Left ventricle myocardium superior (tissue), 1 donor: ENCODE data around the gene PTPN4. TPM values are rescaled to one million over a fixed set of nuclear protein-coding genes. Genes with fewer than 3 reads are reported as not detected.

Experiments used
- ATAC-seq: fragments of 200-7000 bp; cut with Tn5 transposase; one replicate; pipeline ENCODE4 v1.9.1; 2020; ENCODE audit warnings: mild to moderate bottlenecking, moderate library complexity
- DNase-seq: peaks from one replicate; pipeline ENCODE4 v3.0.0-alpha.2; 2020
- intact Hi-C: fragments of 100-400 bp; cut with micrococcal nuclease; formaldehyde crosslinking; loops from one replicate; pipeline ENCODE4 v1.11.0; 2022
- total RNA-seq: library from RNA; stranded (reverse); fragmentation: NEBNext Ultra II Directional; extraction: Animal tissue kit (Norgen Biotek cat#: 25700); gene quantifications from one replicate; pipeline ENCODE4 v1.2.1, GENCODE V29; 2021
- donor health status: DM: no; HTN: yes; CAD: no; lungs with severe emphysema.

PTPN4 gene
- total RNA-seq, 1 donor from 2014 or later = 41.1 TPM

DNA sequence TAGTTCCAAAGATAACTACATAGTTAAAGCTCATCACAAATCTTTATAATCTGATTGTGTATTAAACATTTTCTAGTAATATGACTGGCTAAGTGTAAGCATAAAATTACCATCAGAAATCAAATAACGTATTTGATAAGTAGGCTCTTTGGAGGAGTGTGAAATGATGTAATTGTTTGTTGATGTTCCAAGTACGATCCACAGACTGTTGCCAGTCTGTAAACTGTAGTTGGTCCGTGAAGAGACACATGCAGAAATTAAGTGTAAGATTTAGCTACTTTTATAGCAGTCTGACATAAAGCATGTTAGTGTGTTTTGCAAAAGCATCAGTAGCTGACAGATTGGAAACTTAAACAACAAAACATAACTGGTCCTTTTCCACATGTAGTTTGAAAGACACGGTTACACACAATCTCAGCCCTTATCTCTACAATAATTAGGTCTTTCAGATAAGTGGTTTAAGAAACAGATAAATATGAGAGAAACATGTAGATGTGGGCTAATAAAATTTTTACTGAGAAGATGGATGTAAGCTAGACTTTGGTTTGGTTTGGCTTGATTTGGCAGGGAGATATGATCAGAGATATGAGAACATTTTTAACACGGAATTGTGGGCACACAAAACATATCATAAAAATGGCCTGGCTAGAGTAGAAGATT lies 138.1 kb downstream of the PTPN4 start:
- DNase-seq (no peak), ATAC-seq (no peak)
- intact Hi-C loops = no loop called here

DNA sequence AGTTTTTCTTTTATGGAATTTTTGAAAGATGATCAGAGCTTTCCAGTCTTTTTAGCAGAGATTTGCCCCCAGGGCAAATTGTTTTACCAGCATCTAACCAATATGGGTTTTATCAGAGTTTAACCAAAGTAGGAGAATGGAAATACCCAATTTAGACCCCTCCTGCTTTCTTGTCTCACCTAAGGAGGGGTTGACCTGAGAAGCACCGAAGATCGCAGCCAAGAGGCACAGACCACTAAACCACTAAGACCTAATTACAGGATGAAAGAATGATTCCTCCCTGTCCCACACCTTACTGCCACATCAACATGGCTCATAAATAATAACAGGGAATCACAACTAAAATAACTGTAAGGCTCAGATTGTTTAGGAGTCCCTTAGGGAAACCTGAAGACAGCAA lies 141.3 kb downstream of the PTPN4 start:
- intact Hi-C loops = no loop called here
- no peak for ATAC-seq

DNA sequence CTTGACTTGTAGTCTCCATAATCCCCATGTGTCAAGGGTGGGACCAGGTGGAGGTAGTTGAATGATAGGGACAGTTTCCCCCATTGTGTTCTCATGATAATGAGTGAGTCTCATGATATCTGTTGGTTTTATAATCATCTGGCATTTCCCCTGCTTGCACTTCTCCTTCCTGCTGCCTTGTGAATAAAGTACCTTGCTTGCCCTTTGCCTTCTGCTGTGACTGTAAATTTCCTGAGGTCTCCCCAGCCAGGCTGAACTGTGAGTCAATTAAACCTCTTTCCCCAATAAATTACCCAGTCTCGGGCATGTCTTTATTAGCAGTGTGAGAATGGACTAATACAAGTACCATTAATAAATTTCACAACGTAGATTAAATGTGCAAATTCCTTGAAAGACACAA lies 150.8 kb downstream of the PTPN4 start:
- intact Hi-C loops = no loop called here
- ATAC-seq = no peak
- DNase-seq = no peak

More for the DNA sequence above, 141.3 kb downstream of the PTPN4 start:
- no peak for DNase-seq

DNA sequence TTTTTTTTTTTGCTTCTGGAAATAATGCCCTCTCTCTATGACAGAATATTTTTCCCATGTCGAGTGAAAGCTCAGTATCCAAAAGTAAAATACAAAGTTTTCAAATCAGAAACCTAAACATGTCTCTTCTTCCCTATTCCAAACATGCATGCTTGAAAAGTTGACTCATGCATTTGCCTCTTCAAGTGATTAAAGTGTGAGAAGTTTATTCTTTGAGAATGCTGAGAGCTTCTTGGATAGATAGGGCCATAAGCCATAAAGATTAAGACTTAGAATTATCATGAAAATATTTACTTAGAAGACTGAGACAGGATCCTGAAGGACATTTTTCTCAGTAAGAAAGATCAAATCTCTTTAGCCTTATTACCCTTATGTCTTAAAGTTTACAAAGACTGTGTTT lies 154.5 kb downstream of the PTPN4 start:
- ATAC-seq (no peak), DNase-seq (no peak)
- intact Hi-C loops = no loop called here

DNA sequence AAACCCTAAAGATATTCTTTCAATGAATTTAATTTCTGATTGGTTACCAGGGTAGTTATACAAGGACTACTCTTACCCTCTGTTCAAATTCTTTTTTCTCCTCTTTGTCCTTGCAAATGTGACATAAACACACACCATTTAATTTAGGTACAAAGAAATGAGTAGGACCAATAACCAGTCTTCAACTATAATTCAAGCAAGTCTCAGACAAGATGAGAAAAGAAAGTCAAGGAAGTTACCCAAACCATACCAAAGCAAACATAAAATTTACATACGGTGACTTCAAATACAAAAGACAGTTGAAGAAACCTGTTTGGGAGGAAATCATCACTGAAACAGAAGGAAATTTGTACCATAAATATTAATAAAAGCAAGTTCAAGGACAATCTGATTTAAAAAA lies 162.1 kb downstream of the PTPN4 start:
- DNase-seq (no peak), ATAC-seq (no peak)
- intact Hi-C loops = no loop called here

DNA sequence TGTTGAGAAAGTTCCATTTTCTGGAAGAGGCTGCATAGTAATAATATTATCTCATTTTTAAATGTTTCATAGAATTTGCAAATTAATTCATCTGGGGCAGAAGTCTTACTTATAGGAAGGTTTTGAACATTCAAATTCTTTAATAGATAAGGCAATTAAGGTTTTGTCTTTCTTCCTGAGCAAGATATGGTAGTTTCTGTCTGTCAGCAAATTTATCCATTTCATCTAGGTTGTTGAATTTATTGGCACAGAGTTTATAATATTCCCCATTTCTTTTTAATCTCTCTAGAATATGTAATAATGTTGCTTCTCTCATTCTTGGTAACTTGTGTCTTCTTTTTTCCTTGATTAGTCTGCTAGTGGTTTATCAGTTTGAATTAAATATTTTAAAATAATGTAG lies 163.0 kb downstream of the PTPN4 start:
- no peak for DNase-seq
- intact Hi-C loops = no loop called here
- no peak for ATAC-seq

DNA sequence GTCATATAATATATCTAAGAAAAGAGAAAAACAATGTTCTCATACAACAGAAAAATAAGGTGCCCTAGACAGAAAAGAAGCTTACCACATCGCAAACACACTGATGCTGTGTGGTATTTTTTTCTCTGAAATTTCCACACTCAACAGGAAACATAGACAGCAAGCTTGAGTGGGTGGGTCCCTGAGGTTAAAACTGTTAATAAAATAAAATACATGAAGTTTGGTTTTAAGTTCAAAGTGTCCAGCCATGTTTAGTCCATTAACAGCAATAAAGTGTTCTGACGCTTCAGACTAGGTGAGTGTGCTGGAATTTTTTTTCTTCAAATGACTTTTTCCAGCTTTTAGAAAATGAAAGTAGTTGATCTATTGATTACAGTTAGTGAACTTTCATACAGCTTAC lies 169.8 kb downstream of the PTPN4 start:
- no peak for DNase-seq
- no peak for ATAC-seq
- intact Hi-C loops = no loop called here

DNA sequence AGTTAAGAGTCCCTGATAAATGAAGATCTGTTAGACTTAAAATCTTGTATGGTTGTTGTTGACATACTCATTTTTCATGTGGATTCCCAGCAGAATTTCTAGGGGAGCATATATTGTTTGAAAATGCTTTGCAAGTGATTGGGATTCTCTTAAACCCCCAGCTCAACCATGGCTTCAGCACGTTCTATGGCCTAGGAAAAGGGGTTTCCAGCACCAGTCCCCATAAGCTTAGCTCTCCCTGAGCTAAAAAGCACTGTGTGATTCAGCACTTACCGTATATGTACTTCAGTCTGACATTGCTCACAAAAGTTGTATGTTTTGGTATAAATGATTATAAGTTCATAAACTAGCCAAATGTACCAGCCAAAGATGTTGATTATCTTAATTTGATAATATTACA lies 173.1 kb downstream of the PTPN4 start:
- ATAC-seq (no peak), DNase-seq (no peak)
- intact Hi-C loops = no loop called here

DNA sequence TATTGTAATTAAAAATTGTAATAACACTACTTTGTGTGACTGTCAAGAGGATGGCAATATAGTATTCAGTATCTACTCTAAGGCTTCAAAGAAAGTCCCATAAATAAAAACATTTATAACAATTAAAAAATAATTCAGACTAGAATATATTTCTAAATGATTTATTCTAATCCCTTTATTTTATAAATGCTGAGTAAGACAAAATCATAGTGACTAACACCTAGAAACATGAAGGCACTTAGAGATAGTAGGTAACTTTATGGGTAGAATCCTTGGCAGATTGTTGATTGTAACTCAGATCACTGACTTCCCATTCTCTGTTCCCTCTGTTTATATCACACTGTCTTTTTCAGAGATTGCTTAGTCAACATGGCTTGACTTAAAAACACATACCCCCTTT lies 174.6 kb downstream of the PTPN4 start:
- ATAC-seq (no peak), DNase-seq (no peak)
- intact Hi-C loops = no loop called here

DNA sequence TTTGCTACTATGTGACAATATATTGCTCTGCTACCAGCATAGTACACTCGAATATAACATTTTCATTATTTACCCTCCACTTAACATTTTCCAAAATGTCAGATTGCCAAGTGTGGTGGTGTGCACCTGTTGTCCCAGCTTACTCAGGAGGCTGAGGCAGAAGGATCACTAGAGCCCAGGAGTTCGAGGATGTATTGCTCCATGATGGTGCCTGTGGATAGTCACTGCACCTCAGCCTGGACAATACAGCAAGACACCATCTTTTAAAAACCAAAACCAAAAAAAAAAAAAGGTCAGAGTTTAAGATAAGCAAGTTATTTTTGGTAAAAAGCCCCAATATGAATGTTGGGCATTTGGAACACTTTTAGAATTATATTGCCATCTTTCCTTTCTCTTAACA lies 178.0 kb downstream of the PTPN4 start:
- DNase-seq (no peak), ATAC-seq (no peak)
- intact Hi-C loops = no loop called here

DNA sequence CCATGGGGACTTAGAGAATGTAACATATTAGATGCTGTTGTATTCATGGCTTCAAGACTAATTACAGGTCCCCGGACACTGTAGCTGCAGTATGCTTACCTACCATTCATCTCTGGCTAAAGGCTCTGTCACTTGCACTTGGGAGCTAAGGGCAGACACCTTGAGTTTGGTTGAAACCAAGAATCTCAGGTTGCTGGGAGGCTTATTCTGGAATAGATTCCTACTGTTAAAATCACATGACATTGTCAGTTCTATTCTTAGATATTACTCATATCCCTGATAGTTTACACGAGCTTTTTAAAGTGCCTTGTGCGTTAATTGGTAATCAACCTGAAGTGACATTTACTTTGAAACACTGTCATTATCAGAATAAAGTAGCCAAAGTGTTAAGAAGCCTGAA lies 180.2 kb downstream of the PTPN4 start:
- intact Hi-C loops = no loop called here
- no peak for DNase-seq
- ATAC-seq = peak; percentile 68

DNA sequence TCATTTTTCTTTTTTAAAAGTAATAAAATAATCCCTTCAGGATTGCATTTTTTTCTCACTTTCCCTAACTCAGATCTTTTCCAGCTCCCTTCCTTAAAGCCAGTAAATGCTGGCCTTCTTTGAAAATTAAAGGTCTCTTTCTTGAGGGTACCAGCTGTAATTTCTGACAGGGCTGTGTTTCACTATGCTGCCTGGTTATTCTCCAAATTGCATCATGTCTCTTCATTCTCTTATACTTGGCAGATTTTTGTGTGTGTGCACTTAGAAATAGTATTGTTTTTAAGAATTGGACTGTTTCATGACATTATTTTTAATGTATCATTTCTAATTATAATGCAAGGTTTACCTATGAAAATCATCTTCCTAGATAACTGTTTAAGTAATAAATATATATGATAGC lies 181.1 kb downstream of the PTPN4 start:
- ATAC-seq (no peak), DNase-seq (no peak)
- intact Hi-C loops = no loop called here

DNA sequence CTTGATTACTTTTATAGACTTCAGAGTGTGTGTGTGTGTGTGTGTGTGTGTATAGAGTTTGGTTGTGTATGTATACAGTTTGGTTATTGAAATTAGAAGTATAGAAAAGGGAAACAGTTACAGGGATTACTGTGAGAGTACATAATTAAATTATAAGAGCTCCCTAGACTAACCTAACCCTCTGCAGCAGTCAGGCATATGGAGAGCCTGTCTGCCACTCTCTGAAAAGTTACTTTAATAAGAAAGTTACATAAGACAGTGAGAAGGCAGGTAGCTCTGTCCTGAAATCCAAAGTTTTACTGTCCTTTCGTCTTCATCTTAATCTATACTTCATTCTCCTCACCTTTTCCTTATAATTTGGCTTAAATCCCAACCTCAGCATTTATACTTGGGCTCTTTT lies 181.7 kb downstream of the PTPN4 start:
- intact Hi-C loops = no loop called here
- ATAC-seq (peak; percentile 51), DNase-seq (no peak)

DNA sequence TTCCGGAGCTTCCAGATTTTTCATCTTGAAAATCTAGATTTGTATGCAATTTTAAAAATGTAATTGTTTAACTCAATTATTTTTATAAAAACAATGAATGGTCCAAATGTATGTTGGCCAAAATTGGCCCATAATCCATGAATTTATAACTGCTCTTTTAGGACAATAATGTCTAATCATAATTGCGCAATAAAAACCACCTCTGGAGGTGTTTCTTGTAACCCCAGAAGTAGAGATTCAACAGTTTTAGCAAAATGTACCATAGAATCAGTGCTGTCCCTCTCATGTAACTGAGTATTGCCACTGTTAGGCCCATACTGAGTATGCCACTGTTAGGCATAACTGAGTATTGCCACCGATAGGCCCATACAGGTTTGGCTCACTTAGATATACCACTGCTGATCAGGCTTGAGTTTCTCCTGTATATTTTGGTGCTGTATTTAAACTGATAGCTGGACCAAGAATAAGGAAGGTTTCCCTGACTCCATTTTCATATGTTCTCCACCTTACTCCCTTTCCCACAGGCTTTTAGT lies 182.3 kb downstream of the PTPN4 start:
- intact Hi-C loops = no loop called here
- DNase-seq (no peak), ATAC-seq (peak; percentile 61)

DNA sequence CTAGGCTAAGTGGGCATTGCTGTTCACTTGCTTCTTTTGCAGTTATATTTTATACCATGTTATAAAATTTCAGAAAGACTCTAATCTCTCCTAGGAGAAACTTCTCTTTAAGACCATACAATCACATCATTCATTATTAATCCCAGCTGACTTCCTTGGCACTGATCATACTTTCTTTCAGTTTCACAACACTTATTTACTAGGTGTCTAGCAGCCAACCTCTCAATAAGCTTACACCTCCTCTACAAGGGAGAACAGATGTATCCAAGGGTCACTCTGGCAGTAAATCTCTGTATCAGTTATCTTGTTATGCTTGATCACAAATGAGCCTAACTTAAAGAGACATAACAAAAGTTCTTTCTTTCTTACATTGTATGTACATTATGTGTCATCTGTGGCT lies 183.3 kb downstream of the PTPN4 start:
- no peak for DNase-seq
- intact Hi-C loops = no loop called here
- ATAC-seq = no peak

DNA sequence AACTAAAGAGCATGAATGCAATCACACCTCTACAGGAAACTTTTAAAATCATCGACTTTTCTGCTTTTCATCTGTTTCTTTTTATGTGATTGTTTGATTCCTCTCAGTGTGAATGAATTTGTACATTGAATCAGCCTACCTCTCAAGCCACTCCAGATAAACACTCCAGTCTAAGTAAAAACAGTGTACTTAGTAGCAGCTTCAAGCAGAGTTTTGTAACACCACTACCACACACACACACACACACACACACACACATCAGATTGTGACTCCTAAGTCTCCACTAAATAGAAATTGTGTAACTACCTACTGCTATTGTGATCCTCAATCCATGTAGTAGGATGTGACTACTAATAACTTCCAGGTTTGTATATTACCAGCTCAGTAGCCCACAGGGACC lies 187.8 kb downstream of the PTPN4 start:
- ATAC-seq = no peak
- intact Hi-C loops = no loop called here

DNA sequence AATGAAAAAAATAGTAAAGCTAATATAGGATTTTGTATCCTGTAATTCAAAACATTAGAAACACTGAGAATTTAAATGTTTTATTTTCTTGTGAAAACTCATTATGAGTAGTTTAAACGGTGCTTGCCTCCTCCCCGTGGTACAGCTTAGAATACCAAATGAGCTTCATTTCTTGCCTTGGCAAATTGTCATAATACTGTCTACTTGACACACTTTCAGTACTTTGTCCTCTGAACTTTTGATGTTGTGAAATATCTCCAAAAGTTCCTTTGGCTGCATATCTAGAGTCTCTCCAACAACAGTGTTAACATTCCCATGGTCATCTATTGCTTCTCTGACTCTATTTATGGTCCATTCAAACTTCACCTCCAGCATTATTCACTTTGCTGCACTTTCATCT lies 191.2 kb downstream of the PTPN4 start:
- DNase-seq (no peak), ATAC-seq (no peak)
- intact Hi-C loops = no loop called here

More for the DNA sequence above, 187.8 kb downstream of the PTPN4 start:
- no peak for DNase-seq

DNA sequence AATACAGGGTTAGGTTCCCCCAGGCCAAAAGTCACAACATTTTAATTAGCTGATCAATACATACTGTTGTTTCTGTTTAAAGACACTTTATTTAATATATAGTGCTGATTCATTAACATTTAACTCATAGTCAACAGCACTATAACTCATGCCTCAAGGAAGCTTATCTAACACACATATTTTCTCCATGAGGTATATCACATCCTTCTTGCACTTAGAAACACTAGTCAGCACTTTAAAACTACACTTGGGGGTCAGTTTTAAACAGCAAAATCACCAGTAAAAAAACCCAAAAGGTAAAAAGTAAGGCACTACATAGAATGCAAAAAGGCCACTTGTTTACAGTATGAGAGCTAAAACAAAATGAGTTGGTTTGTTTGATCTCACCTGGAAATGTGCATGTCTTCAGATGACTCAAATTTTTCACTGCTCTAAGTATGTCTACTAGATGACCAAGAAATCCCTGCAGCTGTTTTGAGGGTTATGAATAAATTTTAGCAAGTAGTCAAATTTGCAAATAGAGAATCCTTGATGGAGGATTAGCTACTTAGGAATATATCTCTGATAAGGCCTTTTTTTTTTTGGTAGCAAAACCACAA lies 199.0 kb downstream of the PTPN4 start:
- ATAC-seq = no peak
- intact Hi-C loops = no loop called here
- DNase-seq = no peak

DNA sequence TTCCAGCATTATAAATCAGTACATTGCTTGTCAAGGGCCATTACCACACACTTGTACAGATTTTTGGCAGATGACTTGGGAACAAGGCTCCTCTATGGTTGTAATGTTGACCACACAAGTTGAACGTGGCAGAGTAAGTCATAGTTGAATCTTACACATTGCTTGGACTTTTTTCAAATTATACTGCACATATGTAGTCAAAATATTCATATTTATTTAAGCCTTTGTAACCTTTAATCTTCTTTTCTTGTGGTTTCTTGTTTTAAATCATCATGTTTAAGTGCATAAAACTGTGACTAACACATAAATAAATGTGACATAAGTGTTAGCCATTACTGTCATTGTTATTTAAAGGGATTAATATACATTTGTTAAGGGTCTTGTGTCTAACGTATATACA lies 201.1 kb downstream of the PTPN4 start:
- intact Hi-C loops = no loop called here
- no peak for ATAC-seq
- no peak for DNase-seq

DNA sequence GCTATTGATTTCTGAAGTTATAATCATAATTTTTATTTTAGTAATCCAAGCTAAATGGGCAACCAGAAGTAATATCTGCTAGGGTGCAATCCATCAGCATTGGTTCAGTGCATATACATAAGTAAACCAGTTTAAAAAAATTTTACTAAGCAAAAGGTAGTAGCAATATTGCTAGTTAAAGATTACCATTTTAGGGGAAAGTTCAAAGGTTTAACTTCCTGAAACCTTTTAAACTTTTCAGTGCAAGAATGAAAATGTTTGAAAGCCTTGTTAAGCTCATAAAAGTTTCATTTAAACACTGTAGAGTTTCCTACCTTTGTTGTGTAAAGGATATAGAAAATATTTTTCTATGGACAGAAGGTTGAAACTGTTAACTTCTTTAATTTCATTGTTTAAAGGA lies 222.2 kb downstream of the PTPN4 start:
- intact Hi-C loops = no loop called here
- DNase-seq (no peak), ATAC-seq (no peak)

DNA sequence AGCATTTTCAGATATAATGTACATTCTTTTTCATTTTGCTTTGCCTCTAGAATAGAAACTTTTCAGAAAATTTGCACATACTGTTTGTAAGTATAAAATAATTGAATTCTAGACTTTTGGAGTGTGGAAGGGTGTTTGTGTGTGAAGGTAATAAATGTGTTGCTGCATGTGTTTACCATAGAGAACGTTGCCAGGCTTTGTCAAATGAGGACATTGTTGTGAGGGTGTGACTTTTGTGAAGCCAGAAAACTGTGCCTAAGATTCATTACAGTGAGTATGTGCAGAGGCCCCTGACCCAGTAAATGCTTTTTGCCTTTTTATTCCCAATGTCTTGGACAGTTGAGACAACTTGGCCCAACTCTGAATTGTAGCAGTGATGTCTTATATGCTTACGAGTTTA lies 222.8 kb downstream of the PTPN4 start:
- ATAC-seq (no peak), DNase-seq (no peak)
- intact Hi-C loops = no loop called here
